Measurements from ENCODE around the gene TMEM204. TPM values are rescaled to one million over a fixed set of nuclear protein-coding genes. Genes with fewer than 3 reads are reported as not detected.
"Not testable (repeated sequence)": the region's sequence is repeated elsewhere in the genome, so short reads cannot be mapped to it uniquely, and the experiment has no call there.

Gene TMEM204
- total RNA-seq, 1 donor from 2014 or later: 0.10 TPM

DNA sequence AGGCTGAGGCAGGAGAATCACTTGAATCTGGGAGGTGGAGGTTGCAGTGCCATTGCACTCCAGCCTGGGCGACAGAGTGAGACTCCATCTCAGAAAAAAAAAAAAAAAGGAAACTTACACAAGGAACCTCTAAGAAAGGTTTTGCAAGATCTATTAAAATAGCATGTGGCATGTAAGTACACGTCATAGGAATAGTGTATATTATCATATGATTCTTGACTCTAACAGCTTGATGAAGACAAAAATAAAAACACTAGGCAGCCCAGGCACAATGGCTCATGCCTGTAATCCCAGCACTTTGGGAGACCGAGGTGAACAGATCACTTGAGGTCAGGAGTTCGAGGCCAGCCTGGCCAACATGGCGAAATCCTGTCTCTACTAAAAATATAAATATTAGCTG lies 62.0 kb downstream of the TMEM204 start:
- not testable (repeated sequence) for DNase-seq (ENCODE audit: low read depth)

DNA sequence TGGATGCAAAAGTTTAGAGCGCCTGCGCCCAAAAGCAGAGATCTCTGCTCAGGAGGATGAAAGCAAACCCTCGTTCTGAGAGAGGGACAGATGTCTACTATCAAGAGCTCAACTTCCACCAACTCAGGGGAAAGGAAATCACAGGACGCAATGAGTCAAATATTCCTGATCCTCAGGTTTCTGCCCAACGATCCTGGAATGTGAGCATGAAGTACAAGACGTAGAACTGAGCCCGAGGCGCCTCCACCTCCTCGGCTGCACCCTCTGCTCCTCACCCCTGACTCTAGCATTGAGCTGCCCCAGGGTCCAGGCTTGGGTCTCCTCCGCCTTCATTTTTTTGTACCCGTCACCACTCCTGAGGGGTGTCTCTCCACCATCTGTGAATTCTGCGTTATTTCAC lies 63.0 kb downstream of the TMEM204 start:
- DNase-seq (ENCODE audit: low read depth): no peak

DNA sequence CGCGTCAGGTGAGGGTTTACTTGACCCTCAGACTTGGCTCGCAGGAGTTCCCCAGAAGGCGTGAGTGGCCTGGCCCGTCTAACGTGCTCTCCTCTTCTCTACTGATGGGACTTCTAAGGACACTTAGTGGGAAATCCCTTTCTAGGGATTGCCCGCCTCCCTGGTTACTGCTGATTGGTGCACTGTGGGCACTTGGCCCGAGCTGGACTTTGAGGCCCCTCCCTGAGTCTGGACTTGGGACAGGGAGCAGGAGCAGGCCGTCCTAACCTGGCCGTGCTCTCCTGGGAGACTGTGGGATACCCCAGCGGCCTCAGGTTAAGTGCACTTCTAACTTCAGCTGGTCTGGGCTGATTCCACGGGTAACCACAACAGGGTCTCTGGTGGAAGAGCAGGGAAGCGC lies 63.7 kb downstream of the TMEM204 start:
- DNase-seq (ENCODE audit: low read depth): no peak

DNA sequence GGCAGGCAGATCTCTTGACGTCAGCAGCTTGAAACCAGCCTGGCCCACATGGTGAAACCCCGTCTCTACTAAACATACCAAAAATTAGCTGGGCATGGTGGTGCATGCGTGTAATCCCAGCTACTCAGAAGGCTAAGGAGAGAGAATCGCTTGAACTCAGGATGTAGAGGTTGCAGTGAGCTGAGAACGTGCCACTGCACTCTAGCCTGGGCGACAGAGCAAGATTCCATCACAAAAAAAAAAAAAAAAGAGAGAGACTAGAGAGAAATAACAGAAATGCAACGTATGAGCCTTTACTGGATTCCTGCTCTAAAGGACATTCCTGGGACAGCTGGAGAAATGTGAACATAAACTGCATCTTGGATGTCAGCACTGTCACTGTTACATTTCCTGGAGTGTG lies 67.6 kb downstream of the TMEM204 start:
- DNase-seq (ENCODE audit: low read depth): no peak

DNA sequence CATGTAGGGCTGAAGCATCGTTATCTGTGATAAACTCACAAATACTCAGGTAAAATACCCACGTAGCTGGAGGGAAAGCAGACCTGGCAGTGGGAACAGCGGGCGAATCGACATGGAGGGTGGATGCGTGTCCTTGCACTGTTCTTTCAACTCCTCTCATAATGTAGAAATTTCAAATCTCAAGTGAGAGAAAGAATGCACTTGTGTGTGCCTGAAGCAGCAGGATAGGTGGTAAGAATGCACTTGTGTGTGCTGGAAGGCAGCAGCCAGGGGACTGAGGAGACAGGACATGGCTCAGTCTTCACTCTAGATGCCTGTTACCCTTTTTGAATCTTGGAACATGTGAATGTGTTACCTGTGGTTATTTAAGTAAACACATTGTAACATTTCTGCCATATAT lies 68.0 kb downstream of the TMEM204 start:
- no peak for DNase-seq (ENCODE audit: low read depth)

DNA sequence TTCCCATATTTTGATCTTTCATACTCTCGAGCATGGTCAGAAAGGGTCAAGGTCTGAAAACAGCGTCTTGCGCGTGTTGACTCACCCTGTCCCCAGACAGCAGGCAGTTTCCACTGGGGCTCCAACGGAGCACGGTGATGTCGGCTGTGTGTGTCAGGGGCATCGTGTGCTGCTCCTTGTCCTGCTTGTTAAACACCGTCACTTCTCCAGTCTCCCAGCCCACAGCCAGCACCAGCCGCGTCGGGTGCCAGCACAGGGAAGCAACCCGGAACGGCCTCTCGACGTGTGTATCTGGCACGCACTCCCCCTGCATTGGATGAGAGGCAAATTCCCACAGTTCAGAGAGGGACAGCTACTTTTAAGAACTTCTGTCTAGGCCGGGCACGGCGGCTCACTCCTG lies 68.8 kb downstream of the TMEM204 start:
- DNase-seq (ENCODE audit: low read depth): no peak

Other genes starting within 250 kb of the TMEM204 start
- gene UBE2I, start 224.0 kb upstream of the TMEM204 start, total RNA-seq: 64.3 and 90.0 TPM in 2 replicates
- 2.1 and 3.0 TPM in 2 replicates for gene BAIAP3, start 200.0 kb upstream of the TMEM204 start, total RNA-seq
- gene TSR3, start 181.8 kb upstream of the TMEM204 start, total RNA-seq: 56.9 and 85.1 TPM in 2 replicates
- gene GNPTG, start 181.7 kb upstream of the TMEM204 start, total RNA-seq: 30.6 and 101 TPM in 2 replicates
- 5.4 and 13.8 TPM in 2 replicates for gene UNKL, start 119.0 kb upstream of the TMEM204 start, total RNA-seq
- 12.4 and 15.8 TPM in 2 replicates for gene UQCC4, start 112.9 kb upstream of the TMEM204 start, total RNA-seq
- gene PERCC1, start 102.6 kb upstream of the TMEM204 start, total RNA-seq: not detected in 2 replicates
- gene CCDC154, start 89.1 kb upstream of the TMEM204 start, total RNA-seq: 0.25 TPM in 1 of 2 replicates, not detected in the other
- 43.6 and 79.8 TPM in 2 replicates for gene CLCN7, start 58.6 kb upstream of the TMEM204 start, total RNA-seq
- not detected in 2 replicates for gene PTX4, start 44.7 kb upstream of the TMEM204 start, total RNA-seq
- gene TELO2, start 40.3 kb upstream of the TMEM204 start, total RNA-seq: 11.1 and 19.8 TPM in 2 replicates
- 19.1 and 59.2 TPM in 2 replicates for gene IFT140, start 78.4 kb downstream of the TMEM204 start, total RNA-seq
- gene CRAMP1, start 78.7 kb downstream of the TMEM204 start, total RNA-seq: 4.9 and 14.2 TPM in 2 replicates
- gene JPT2, start 144.6 kb downstream of the TMEM204 start, total RNA-seq: 149 and 284 TPM in 2 replicates
- gene MAPK8IP3, start 172.5 kb downstream of the TMEM204 start, total RNA-seq: 22.9 and 40.0 TPM in 2 replicates
- 38.9 and 84.0 TPM in 2 replicates for gene NME3, start 237.9 kb downstream of the TMEM204 start, total RNA-seq
- 12.2 and 13.1 TPM in 2 replicates for gene EME2, start 239.1 kb downstream of the TMEM204 start, total RNA-seq
- 41.6 and 68.4 TPM in 2 replicates for gene MRPS34, start 239.5 kb downstream of the TMEM204 start, total RNA-seq
- gene SPSB3, start 248.9 kb downstream of the TMEM204 start, total RNA-seq: 53.2 and 60.8 TPM in 2 replicates
- gene NUBP2, start 249.3 kb downstream of the TMEM204 start, total RNA-seq: 58.2 and 85.3 TPM in 2 replicates